SK-N-SH (cell line): ENCODE measurements around the gene SLC6A17. TPM values are rescaled to one million over a fixed set of nuclear protein-coding genes. Genes with fewer than 3 reads are reported as not detected.

Experiments used
- CTCF ChIA-PET: fragments of 300-600, 350-600 bp; formaldehyde crosslinking; extraction: SDS; loops from one replicate; lab custom pipeline; 2021; lab: Yijun Ruan, JAX
- POLR2A ChIA-PET: fragments of 350-600 bp; sonication (Branson Sonifier 250); formaldehyde crosslinking; extraction: SDS; loops from one replicate; lab custom pipeline; 2020; ENCODE audit warnings: antibody characterized with exemption, inconsistent platforms; lab: Yijun Ruan, JAX
- DNase-seq: peaks from one replicate; pipeline ENCODE4 v3.0.0; 2012
- H2AFZ ChIP-seq: fragments of 200-600 bp; sonication (generic); 2 replicates; pipeline ENCODE4 v1.8.1; 2016; ENCODE audit warnings: antibody characterized with exemption, mild to moderate bottlenecking, low read depth
- H3F3A ChIP-seq: fragments of 200-600 bp; sonication (generic); replicated peaks from 2 replicates; pipeline ENCODE3; 2016; ENCODE audit warnings: antibody characterized with exemption, mild to moderate bottlenecking; ENCODE audit not compliant: insufficient read depth
- H3K27ac ChIP-seq, 2 experiments: fragments of 200-500 bp in 1 of 2; fragments of 200-600 bp in 1 of 2; sonication (Bioruptor generic) in 1 of 2; sonication (generic), shearing (Covaris generic) in 1 of 2; 2 replicates each; pipeline versions ENCODE4 v1.5.1 to v1.6.1; 2014 to 2016; ENCODE audit warnings: low read depth in 2 of 2, inconsistent platforms in 1 of 2, low read length in 1 of 2, mild to moderate bottlenecking in 1 of 2, mixed read lengths in 1 of 2
- H3K27me3 ChIP-seq: fragments of 200-600 bp; sonication (generic), shearing (Covaris generic); 2 replicates; pipeline ENCODE4 v1.6.1; 2016; ENCODE audit warnings: mixed run types; ENCODE audit not compliant: insufficient read depth
- H3K36me3 ChIP-seq, 2 experiments: fragments of 200-500 bp in 1 of 2; fragments of 200-600 bp in 1 of 2; sonication (Bioruptor generic) in 1 of 2; sonication (generic) in 1 of 2; replicated peaks in 1 of 2; 2 replicates each; pipeline versions ENCODE3 to v1.5.1; 2014 to 2016; ENCODE audit warnings: low read length in 1 of 2, mild to moderate bottlenecking in 1 of 2; ENCODE audit not compliant: insufficient read depth in 2 of 2, control insufficient read depth in 1 of 2
- H3K4me1 ChIP-seq, 2 experiments: fragments of 200-500 bp in 1 of 2; fragments of 200-600 bp in 1 of 2; sonication (Bioruptor generic) in 1 of 2; sonication (generic), shearing (Covaris generic) in 1 of 2; 2 replicates each; pipeline versions ENCODE4 v1.5.1 to v1.6.1; 2014 to 2016; ENCODE audit warnings: low read depth in 1 of 2, low read length in 1 of 2, mixed run types in 1 of 2; ENCODE audit not compliant: insufficient read depth in 2 of 2, control insufficient read depth in 1 of 2
- H3K4me2 ChIP-seq: fragments of 200-600 bp; sonication (generic), shearing (Covaris generic); 2 replicates; pipeline ENCODE4 v1.6.1; 2017; ENCODE audit warnings: mixed run types
- H3K4me3 ChIP-seq, 2 experiments: fragments of 200-500 bp in 1 of 2; fragments of 200-600 bp in 1 of 2; sonication (Bioruptor generic) in 1 of 2; sonication (generic), shearing (Covaris generic) in 1 of 2; 2 replicates each; pipeline versions ENCODE4 v1.5.1 to v1.8.1; 2014 to 2016; ENCODE audit warnings: low read depth in 2 of 2, inconsistent platforms in 1 of 2, low read length in 1 of 2, mild to moderate bottlenecking in 1 of 2, mixed read lengths in 1 of 2, moderate library complexity in 1 of 2
- H3K79me2 ChIP-seq: fragments of 200-600 bp; sonication (generic); 2 replicates; pipeline ENCODE4 v1.8.1; 2017; ENCODE audit warnings: mild to moderate bottlenecking; ENCODE audit not compliant: insufficient read depth
- H3K9ac ChIP-seq: fragments of 200-600 bp; sonication (generic); 2 replicates; pipeline ENCODE4 v1.6.1; 2017; ENCODE audit warnings: mixed run types
- H3K9me2 ChIP-seq: fragments of 200-600 bp; sonication (generic); 2 replicates; pipeline ENCODE4 v1.6.1; 2017; ENCODE audit warnings: mixed run types
- H3K9me3 ChIP-seq: fragments of 200-600 bp; sonication (generic); 2 replicates; pipeline ENCODE4 v1.6.1; 2017; ENCODE audit warnings: mixed run types, mild to moderate bottlenecking, moderate library complexity
- H4K20me1 ChIP-seq: fragments of 200-600 bp; sonication (generic); 2 replicates; pipeline ENCODE4 v1.6.1; 2017; ENCODE audit warnings: mild to moderate bottlenecking, mixed run types; ENCODE audit not compliant: insufficient read depth
- CHD2 ChIP-seq: fragments of 150-350 bp; IDR thresholded peaks from 2 replicates; pipeline ENCODE4 v1.6.1; 2018; ENCODE audit warnings: low read length; ENCODE audit not compliant: partially characterized antibody
- CTCF ChIP-seq: fragments of 200-600 bp; sonication (generic); IDR thresholded peaks from 2 replicates; pipeline ENCODE4 v1.6.1; 2017; ENCODE audit warnings: antibody characterized with exemption, mild to moderate bottlenecking, moderate library complexity
- ELF1 ChIP-seq: IDR thresholded peaks from 2 replicates; pipeline ENCODE4 v1.4.0; 2012
- EZH2phosphoT487 ChIP-seq: fragments of 200-600 bp; sonication (generic); IDR thresholded peaks from 2 replicates; pipeline ENCODE4 v1.6.1; 2017; ENCODE audit warnings: low read depth, mixed run types, mild to moderate bottlenecking, antibody characterized with exemption, moderate library complexity, borderline replicate concordance
- FOSL2 ChIP-seq: IDR thresholded peaks from 2 replicates; pipeline ENCODE4 v1.4.0; 2012; ENCODE audit warnings: low read depth, mild to moderate bottlenecking, moderate library complexity, borderline replicate concordance
- FOXJ3 ChIP-seq: sonication (generic); formaldehyde crosslinking; IDR thresholded peaks from 2 replicates; pipeline ENCODE4 v1.5.1; 2020; ENCODE audit warnings: mild to moderate bottlenecking, missing genetic modification reagents
- FOXM1 ChIP-seq: IDR thresholded peaks from 2 replicates; pipeline ENCODE4 v1.4.0; 2012; ENCODE audit warnings: low read depth, mild to moderate bottlenecking
- GABPA ChIP-seq: IDR thresholded peaks from 2 replicates; pipeline ENCODE4 v1.4.0; 2012; ENCODE audit warnings: low read depth, mild to moderate bottlenecking
- GATA2 ChIP-seq: sonication (generic); formaldehyde crosslinking; IDR thresholded peaks from 2 replicates; pipeline ENCODE4 v1.5.0; 2020; ENCODE audit warnings: mild to moderate bottlenecking, missing genetic modification reagents
- JUND ChIP-seq: IDR thresholded peaks from 2 replicates; pipeline ENCODE4 v1.4.0; 2012
- NFIC ChIP-seq: IDR thresholded peaks from 2 replicates; pipeline ENCODE4 v1.4.0; 2012; ENCODE audit warnings: borderline replicate concordance
- NRF1 ChIP-seq: IDR thresholded peaks from 2 replicates; pipeline ENCODE4 v1.6.1; 2012; ENCODE audit warnings: low read depth, mild to moderate bottlenecking, low read length
- POLR2AphosphoS5 ChIP-seq: IDR thresholded peaks from 2 replicates; pipeline ENCODE4 v1.6.1; 2012; ENCODE audit warnings: low read depth, low read length
- RAD21 ChIP-seq: IDR thresholded peaks from 2 replicates; pipeline ENCODE4 v1.6.1; 2012; ENCODE audit warnings: mild to moderate bottlenecking, low read length
- RCOR1 ChIP-seq: fragments of 150-350 bp; IDR thresholded peaks from 2 replicates; pipeline ENCODE4 v1.6.1; 2017; ENCODE audit warnings: antibody characterized with exemption, low read length
- REST ChIP-seq: IDR thresholded peaks from 2 replicates; pipeline ENCODE4 v1.6.1; 2012; ENCODE audit warnings: mild to moderate bottlenecking, low read depth, low read length, moderate library complexity
- RFX5 ChIP-seq: IDR thresholded peaks from 2 replicates; pipeline ENCODE4 v1.6.1; 2012; ENCODE audit warnings: mild to moderate bottlenecking, improper control_type of control experiment, low read length
- RXRA ChIP-seq: IDR thresholded peaks from 2 replicates; pipeline ENCODE4 v1.4.0; 2012; ENCODE audit warnings: low read depth, mild to moderate bottlenecking, borderline replicate concordance
- SIN3A ChIP-seq: IDR thresholded peaks from 2 replicates; pipeline ENCODE4 v1.6.1; 2012; ENCODE audit warnings: low read depth, mild to moderate bottlenecking, low read length, moderate library complexity, borderline replicate concordance
- YY1 ChIP-seq: IDR thresholded peaks from 2 replicates; pipeline ENCODE4 v1.4.0; 2012; ENCODE audit warnings: low read depth, mild to moderate bottlenecking
- WGBS: methylation state at CpG from one replicate; pipeline ENCODE4 v1.1.6; 2017; ENCODE audit warnings: low lambda C conversion rate; 5-methylcytosine and 5-hydroxymethylcytosine counted together
- polyA plus RNA-seq, 3 experiments: library from polyadenylated mRNA; depleted of rRNA; stranded (reverse); fragments of >200 nt; gene quantifications; 2 replicates each; pipeline ENCODE4 v1.2.3, GENCODE V29; 2012
- TF ChIP-seq, protein P1 (sequence below): IDR thresholded peaks from 2 replicates; pipeline ENCODE4 v1.4.0; 2012; ENCODE audit warnings: low read depth, borderline replicate concordance
- TF ChIP-seq, protein P2 (sequence below): IDR thresholded peaks from 2 replicates; pipeline ENCODE4 v1.4.0; 2012; ENCODE audit warnings: low read depth, borderline replicate concordance

Gene SLC6A17
- polyA plus RNA-seq, 1 of the 3 experiments (the other 2 are of a cell fraction): 0.67 TPM

DNA sequence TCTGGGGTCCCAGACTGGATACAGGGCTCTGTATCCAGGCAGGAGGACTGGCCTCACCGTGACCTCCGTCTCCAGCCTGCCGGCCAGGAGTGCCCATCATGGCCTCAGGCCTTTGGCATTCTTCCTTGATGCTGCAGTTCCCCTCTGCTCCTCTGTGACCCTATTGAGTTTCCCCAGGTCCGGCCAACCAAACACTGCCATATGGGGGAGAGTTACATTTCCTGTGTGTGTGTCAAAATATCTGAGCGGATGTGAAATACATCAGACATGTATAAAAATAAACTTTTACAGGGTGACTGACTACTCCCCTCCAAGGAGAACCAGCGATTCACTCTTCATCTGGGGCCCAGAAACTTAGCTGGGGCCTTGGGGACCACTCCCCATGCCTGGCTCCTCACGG lies 48.2 kb upstream of the SLC6A17 start (continued):
- TF ChIP-seq REST (no peak), RAD21 (no peak), SIN3A (no peak), GATA2 (no peak), FOSL2 (no peak), EZH2phosphoT487 (no peak), CHD2 (no peak), FOXM1 (no peak), ELF1 (no peak), YY1 (no peak), RCOR1 (no peak)

- Histone ChIP-seq H3F3A (no peaks in the 10 kb centered on the region), H3K27me3 (no peaks in the 10 kb centered on the region), H3K9me3 (no peaks in the 10 kb centered on the region), H3K36me3 (no peaks in the 10 kb centered on the region), H3K27ac (peak overlapping the region in 1 of 2 experiments; percentile 74; a peak in 2 of 4 replicates), H3K9ac (no peak overlapping the region), H3K4me1 (peaks cover 0 to 72% of the 10 kb centered on the region in 2 experiments; a peak in 2 of 4 replicates), H3K4me2 (no peak overlapping the region), H3K4me3 (no peak overlapping the region; a peak in 1 of 4 replicates), H3K79me2 (no peaks in the 10 kb centered on the region), H4K20me1 (no peaks in the 10 kb centered on the region), H3K9me2 (no peaks in the 10 kb centered on the region), H2AFZ (0 out of 2 replicates have a peak overlapping the region, but pooled peaks have one; percentile 1)
- peak; percentile 88 for DNase-seq
- ChIA-PET POLR2A (interaction anchor here (2.2 kb wide), 1 partner anchor 48 kb away, joined by 21 read pairs; no protein-coding TSS in a partner anchor), CTCF (interaction anchor here (0.7 to 51.7 kb wide), 41 partner anchors 10 to 615 kb away, joined by 3 to 1768 read pairs (median 5); partner anchors contain the start of genes AHCYL1, ALX3 and STRIP1)
- WGBS: no CpG with 5 or more reads among the region's 8 CpGs
- no peak for TF ChIP-seq RXRA
- TF ChIP-seq, protein P1, sequence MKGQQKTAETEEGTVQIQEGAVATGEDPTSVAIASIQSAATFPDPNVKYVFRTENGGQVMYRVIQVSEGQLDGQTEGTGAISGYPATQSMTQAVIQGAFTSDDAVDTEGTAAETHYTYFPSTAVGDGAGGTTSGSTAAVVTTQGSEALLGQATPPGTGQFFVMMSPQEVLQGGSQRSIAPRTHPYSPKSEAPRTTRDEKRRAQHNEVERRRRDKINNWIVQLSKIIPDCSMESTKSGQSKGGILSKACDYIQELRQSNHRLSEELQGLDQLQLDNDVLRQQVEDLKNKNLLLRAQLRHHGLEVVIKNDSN: no peak
- no peak for TF ChIP-seq GABPA
- TF ChIP-seq RAD21: peak; percentile 95
- TF ChIP-seq RFX5: no peak
- TF ChIP-seq YY1: no peak
- TF ChIP-seq CTCF: peak; percentile 92
- TF ChIP-seq GATA2: no peak
- no peak for TF ChIP-seq NRF1
- TF ChIP-seq ELF1: no peak
- no peak for TF ChIP-seq POLR2AphosphoS5
- TF ChIP-seq JUND: no peak
- TF ChIP-seq, protein P2, sequence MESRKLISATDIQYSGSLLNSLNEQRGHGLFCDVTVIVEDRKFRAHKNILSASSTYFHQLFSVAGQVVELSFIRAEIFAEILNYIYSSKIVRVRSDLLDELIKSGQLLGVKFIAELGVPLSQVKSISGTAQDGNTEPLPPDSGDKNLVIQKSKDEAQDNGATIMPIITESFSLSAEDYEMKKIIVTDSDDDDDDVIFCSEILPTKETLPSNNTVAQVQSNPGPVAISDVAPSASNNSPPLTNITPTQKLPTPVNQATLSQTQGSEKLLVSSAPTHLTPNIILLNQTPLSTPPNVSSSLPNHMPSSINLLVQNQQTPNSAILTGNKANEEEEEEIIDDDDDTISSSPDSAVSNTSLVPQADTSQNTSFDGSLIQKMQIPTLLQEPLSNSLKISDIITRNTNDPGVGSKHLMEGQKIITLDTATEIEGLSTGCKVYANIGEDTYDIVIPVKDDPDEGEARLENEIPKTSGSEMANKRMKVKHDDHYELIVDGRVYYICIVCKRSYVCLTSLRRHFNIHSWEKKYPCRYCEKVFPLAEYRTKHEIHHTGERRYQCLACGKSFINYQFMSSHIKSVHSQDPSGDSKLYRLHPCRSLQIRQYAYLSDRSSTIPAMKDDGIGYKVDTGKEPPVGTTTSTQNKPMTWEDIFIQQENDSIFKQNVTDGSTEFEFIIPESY: no peak
- peak; percentile 47; the same call in 1 of the 2 replicates for TF ChIP-seq RCOR1
- peak; percentile 30; the same call in 1 of the 2 replicates for TF ChIP-seq FOXJ3 (CRISPR knock-in tag)
- no peak for TF ChIP-seq NFIC
- no peak for TF ChIP-seq EZH2phosphoT487
Measured at GRCh38 chr1:110106013-110106941, 44.0 kb upstream of the SLC6A17 start.
